ENCODE data around the gene SLC38A5. TPM values are rescaled to one million over a fixed set of nuclear protein-coding genes. Genes with fewer than 3 reads are reported as not detected.

The SLC38A5 gene
- total RNA-seq, 1 donor from 2014 or later: 28.3 TPM

- TF ChIP-seq, protein P1, sequence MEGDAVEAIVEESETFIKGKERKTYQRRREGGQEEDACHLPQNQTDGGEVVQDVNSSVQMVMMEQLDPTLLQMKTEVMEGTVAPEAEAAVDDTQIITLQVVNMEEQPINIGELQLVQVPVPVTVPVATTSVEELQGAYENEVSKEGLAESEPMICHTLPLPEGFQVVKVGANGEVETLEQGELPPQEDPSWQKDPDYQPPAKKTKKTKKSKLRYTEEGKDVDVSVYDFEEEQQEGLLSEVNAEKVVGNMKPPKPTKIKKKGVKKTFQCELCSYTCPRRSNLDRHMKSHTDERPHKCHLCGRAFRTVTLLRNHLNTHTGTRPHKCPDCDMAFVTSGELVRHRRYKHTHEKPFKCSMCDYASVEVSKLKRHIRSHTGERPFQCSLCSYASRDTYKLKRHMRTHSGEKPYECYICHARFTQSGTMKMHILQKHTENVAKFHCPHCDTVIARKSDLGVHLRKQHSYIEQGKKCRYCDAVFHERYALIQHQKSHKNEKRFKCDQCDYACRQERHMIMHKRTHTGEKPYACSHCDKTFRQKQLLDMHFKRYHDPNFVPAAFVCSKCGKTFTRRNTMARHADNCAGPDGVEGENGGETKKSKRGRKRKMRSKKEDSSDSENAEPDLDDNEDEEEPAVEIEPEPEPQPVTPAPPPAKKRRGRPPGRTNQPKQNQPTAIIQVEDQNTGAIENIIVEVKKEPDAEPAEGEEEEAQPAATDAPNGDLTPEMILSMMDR (IDR thresholded peaks at IDR 0.05; ENCODE audit: insufficient read depth, low read length, poor library complexity, severe bottlenecking): no peak
- no peak overlapping the region for H3K4me3 ChIP-seq (ENCODE audit: low read depth, low read length)
- H3K36me3 ChIP-seq (ENCODE audit: control insufficient read depth, insufficient read depth, low read length): no peaks in the 10 kb centered on the region
- DNase-seq (ENCODE audit: low read depth): no peak
- H3K27me3 ChIP-seq (ENCODE audit: control insufficient read depth, insufficient read depth, low read length): no peaks in the 10 kb centered on the region
Measured at GRCh38 chrX:48489892-48490291, 19.8 kb upstream of the SLC38A5 start.

- TF ChIP-seq, protein P1 (IDR thresholded peaks at IDR 0.05; ENCODE audit: insufficient read depth, low read length, poor library complexity, severe bottlenecking): no peak
- H3K36me3 ChIP-seq (ENCODE audit: control insufficient read depth, insufficient read depth, low read length): no peaks in the 10 kb centered on the region
- H3K27me3 ChIP-seq (ENCODE audit: control insufficient read depth, insufficient read depth, low read length): no peaks in the 10 kb centered on the region
- no peak overlapping the region for H3K4me3 ChIP-seq (ENCODE audit: low read depth, low read length)
- DNase-seq (ENCODE audit: low read depth): no peak
Measured at GRCh38 chrX:48489296-48489695, 19.2 kb upstream of the SLC38A5 start.

DNA sequence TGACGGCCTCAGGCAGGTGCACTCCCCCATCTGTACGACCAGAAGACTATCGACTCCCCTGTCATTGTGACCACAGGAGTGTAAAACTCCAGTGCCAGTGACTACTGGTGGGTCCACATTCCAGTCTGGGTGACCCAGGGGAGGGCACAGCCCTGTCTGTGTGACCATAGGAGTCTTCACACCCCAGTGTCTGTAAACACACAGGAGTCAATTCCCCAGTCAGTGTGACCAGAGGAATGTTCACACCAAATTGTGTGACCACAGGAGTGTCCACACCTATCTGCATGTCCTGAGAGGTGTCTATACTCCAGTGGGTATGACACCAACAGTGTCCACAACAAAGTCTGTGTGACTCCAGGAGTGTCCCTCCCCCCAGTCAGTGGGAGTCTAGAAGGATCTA lies 18.0 kb upstream of the SLC38A5 start:
- H3K36me3 ChIP-seq (ENCODE audit: control insufficient read depth, insufficient read depth, low read length): no peaks in the 10 kb centered on the region
- H3K27me3 ChIP-seq (ENCODE audit: control insufficient read depth, insufficient read depth, low read length): no peaks in the 10 kb centered on the region
- TF ChIP-seq, protein P1 (IDR thresholded peaks at IDR 0.05; ENCODE audit: insufficient read depth, low read length, poor library complexity, severe bottlenecking): no peak
- no peak overlapping the region for H3K4me3 ChIP-seq (ENCODE audit: low read depth, low read length)
- DNase-seq (ENCODE audit: low read depth): no peak

DNA sequence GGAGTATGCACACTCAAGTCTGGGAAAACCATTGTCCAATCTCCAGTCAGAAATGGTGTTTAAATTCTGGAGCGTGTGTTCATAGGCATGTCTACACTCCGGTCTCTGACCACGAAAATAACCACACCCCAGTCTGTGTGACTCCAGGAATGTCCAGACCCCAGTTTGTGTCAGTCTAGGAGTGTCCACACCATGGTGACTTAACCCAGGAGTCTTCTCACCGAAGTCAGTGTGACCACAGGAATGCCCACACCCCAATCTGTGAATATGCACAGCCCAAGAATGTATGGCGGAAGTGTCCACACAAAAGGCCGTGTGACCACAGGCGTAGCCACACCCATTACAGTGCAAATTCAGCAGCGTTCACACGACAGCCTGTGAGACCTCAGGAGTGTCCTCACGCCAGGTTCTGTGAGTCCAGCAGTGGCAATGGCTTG lies 17.3 kb upstream of the SLC38A5 start:
- TF ChIP-seq, protein P1 (IDR thresholded peaks at IDR 0.05; ENCODE audit: insufficient read depth, low read length, poor library complexity, severe bottlenecking): no peak
- peak; percentile 95 for DNase-seq (ENCODE audit: low read depth)
- Histone ChIP-seq H3K36me3 (ENCODE audit: control insufficient read depth, insufficient read depth, low read length) (no peaks in the 10 kb centered on the region), H3K4me3 (ENCODE audit: low read depth, low read length) (no peak overlapping the region), H3K27me3 (ENCODE audit: control insufficient read depth, insufficient read depth, low read length) (no peaks in the 10 kb centered on the region)

GRCh38 chrX:48482526-48482925 lies 12.5 kb upstream of the SLC38A5 start:
- no peaks in the 10 kb centered on the region for H3K27me3 ChIP-seq (ENCODE audit: control insufficient read depth, insufficient read depth, low read length)
- DNase-seq (ENCODE audit: low read depth): no peak
- H3K36me3 ChIP-seq (ENCODE audit: control insufficient read depth, insufficient read depth, low read length): no peaks in the 10 kb centered on the region
- TF ChIP-seq, protein P1 (IDR thresholded peaks at IDR 0.05; ENCODE audit: insufficient read depth, low read length, poor library complexity, severe bottlenecking): no peak
- no peak overlapping the region for H3K4me3 ChIP-seq (ENCODE audit: low read depth, low read length)

- no peak for DNase-seq (ENCODE audit: low read depth)
- TF ChIP-seq, protein P1 (IDR thresholded peaks at IDR 0.05; ENCODE audit: insufficient read depth, low read length, poor library complexity, severe bottlenecking): no peak
- Histone ChIP-seq H3K36me3 (ENCODE audit: control insufficient read depth, insufficient read depth, low read length) (no peaks in the 10 kb centered on the region), H3K27me3 (ENCODE audit: control insufficient read depth, insufficient read depth, low read length) (no peaks in the 10 kb centered on the region), H3K4me3 (ENCODE audit: low read depth, low read length) (no peak overlapping the region)
Measured at GRCh38 chrX:48480583-48480982, 10.5 kb upstream of the SLC38A5 start.
